ENCODE data around the gene FIGNL1.

FIGNL1 gene

GRCh38 chr7:50446542-50446960 lies 3.6 kb downstream of the FIGNL1 start:
- no peak overlapping the region for H3K9ac ChIP-seq (ENCODE audit: low read length)
- H3K27me3 ChIP-seq (ENCODE audit: low read depth, low read length) = no peaks in the 10 kb centered on the region
- peaks cover 49% of the 10 kb centered on the region for H3K36me3 ChIP-seq (replicated peaks; ENCODE audit: low read depth, low read length)
- TF ChIP-seq CTCF (IDR thresholded peaks at IDR 0.05; ENCODE audit: low read depth, low read length) = no peak
- no peak for TF ChIP-seq EZH2phosphoT487 (IDR thresholded peaks at IDR 0.05; ENCODE audit: low read depth)
- 0 out of 2 replicates have a peak overlapping the region, but pooled peaks have one; percentile 1 for H3K4me2 ChIP-seq (ENCODE audit: low read length)
- H3K4me1 ChIP-seq (ENCODE audit: low read length) = peaks cover 33% of the 10 kb centered on the region
- H3K4me3 ChIP-seq (ENCODE audit: low read length) = no peak overlapping the region
- H3K79me2 ChIP-seq (ENCODE audit: low read length) = peaks cover 56% of the 10 kb centered on the region
- no peak overlapping the region for H2AFZ ChIP-seq (ENCODE audit: low read depth, low read length)
- no peak overlapping the region for H3K27ac ChIP-seq (ENCODE audit: low read length)
- H3K9me3 ChIP-seq (ENCODE audit: insufficient read depth, low read length) = no peaks in the 10 kb centered on the region
- peaks cover 24% of the 10 kb centered on the region for H4K20me1 ChIP-seq (ENCODE audit: insufficient read depth, low read length)

GRCh38 chr7:50436133-50436806 lies 13.9 kb downstream of the FIGNL1 start:
- Histone ChIP-seq H3K4me3 (ENCODE audit: low read length) (no peak overlapping the region), H3K79me2 (ENCODE audit: low read length) (peaks cover 4% of the 10 kb centered on the region; the same call in 1 of the 2 replicates), H3K27ac (ENCODE audit: low read length) (no peak overlapping the region), H4K20me1 (ENCODE audit: insufficient read depth, low read length) (no peaks in the 10 kb centered on the region; the same call in 1 of the 2 replicates), H3K36me3 (replicated peaks; ENCODE audit: low read depth, low read length) (peaks cover 36% of the 10 kb centered on the region), H3K9me3 (ENCODE audit: insufficient read depth, low read length) (no peaks in the 10 kb centered on the region), H3K9ac (ENCODE audit: low read length) (no peak overlapping the region), H3K4me1 (ENCODE audit: low read length) (no peaks in the 10 kb centered on the region), H3K27me3 (ENCODE audit: low read depth, low read length) (no peaks in the 10 kb centered on the region), H2AFZ (ENCODE audit: low read depth, low read length) (no peak overlapping the region), H3K4me2 (ENCODE audit: low read length) (no peak overlapping the region)
- TF ChIP-seq EZH2phosphoT487 (IDR thresholded peaks at IDR 0.05; ENCODE audit: low read depth) (no peak), CTCF (IDR thresholded peaks at IDR 0.05; ENCODE audit: low read depth, low read length) (no peak)

GRCh38 chr7:50431722-50432305 lies 18.3 kb downstream of the FIGNL1 start:
- Histone ChIP-seq H4K20me1 (ENCODE audit: insufficient read depth, low read length) (no peaks in the 10 kb centered on the region), H3K27me3 (ENCODE audit: low read depth, low read length) (no peaks in the 10 kb centered on the region), H3K4me3 (ENCODE audit: low read length) (no peak overlapping the region), H3K36me3 (replicated peaks; ENCODE audit: low read depth, low read length) (no peaks in the 10 kb centered on the region), H3K4me1 (ENCODE audit: low read length) (no peaks in the 10 kb centered on the region), H3K4me2 (ENCODE audit: low read length) (no peak overlapping the region), H2AFZ (ENCODE audit: low read depth, low read length) (no peak overlapping the region), H3K9me3 (ENCODE audit: insufficient read depth, low read length) (no peaks in the 10 kb centered on the region), H3K27ac (ENCODE audit: low read length) (no peak overlapping the region), H3K9ac (ENCODE audit: low read length) (no peak overlapping the region), H3K79me2 (ENCODE audit: low read length) (no peaks in the 10 kb centered on the region)
- TF ChIP-seq EZH2phosphoT487 (IDR thresholded peaks at IDR 0.05; ENCODE audit: low read depth) (no peak), CTCF (IDR thresholded peaks at IDR 0.05; ENCODE audit: low read depth, low read length) (no peak)

GRCh38 chr7:50431316-50431715 lies 18.8 kb downstream of the FIGNL1 start:
- Histone ChIP-seq H2AFZ (ENCODE audit: low read depth, low read length) (no peak overlapping the region), H3K27me3 (ENCODE audit: low read depth, low read length) (no peaks in the 10 kb centered on the region), H4K20me1 (ENCODE audit: insufficient read depth, low read length) (no peaks in the 10 kb centered on the region), H3K9me3 (ENCODE audit: insufficient read depth, low read length) (no peaks in the 10 kb centered on the region), H3K79me2 (ENCODE audit: low read length) (no peaks in the 10 kb centered on the region), H3K9ac (ENCODE audit: low read length) (no peak overlapping the region), H3K27ac (ENCODE audit: low read length) (no peak overlapping the region), H3K4me1 (ENCODE audit: low read length) (no peaks in the 10 kb centered on the region), H3K4me3 (ENCODE audit: low read length) (no peak overlapping the region), H3K4me2 (ENCODE audit: low read length) (no peak overlapping the region), H3K36me3 (replicated peaks; ENCODE audit: low read depth, low read length) (no peaks in the 10 kb centered on the region)
- no peak for TF ChIP-seq CTCF (IDR thresholded peaks at IDR 0.05; ENCODE audit: low read depth, low read length)
- no peak for TF ChIP-seq EZH2phosphoT487 (IDR thresholded peaks at IDR 0.05; ENCODE audit: low read depth)
